Measurements from ENCODE around the gene CYP39A1. TPM values are rescaled to one million over a fixed set of nuclear protein-coding genes. Genes with fewer than 3 reads are reported as not detected.

The CYP39A1 gene
- total RNA-seq, 1 donor from 2014 or later, result 2.1 TPM

GRCh38 chr6:46538800-46539480 lies 113.7 kb downstream of the CYP39A1 start:
- Mint-ChIP-seq H3K9me3 (peaks cover 12% of the 10 kb centered on the region), H3K4me1 (no peaks in the 10 kb centered on the region), H3K36me3 (ENCODE audit: low read depth) (peaks cover 3% of the 10 kb centered on the region), H3K27ac (ENCODE audit: unreplicated experiment) (no peak overlapping the region), H3K4me3 (no peak overlapping the region), H3K27me3 (ENCODE audit: low read depth) (peaks cover 5% of the 10 kb centered on the region)
- no peak for TF ChIP-seq CTCF (conservative IDR thresholded peaks at IDR 0.05)
- no peak for DNase-seq (ENCODE audit: low read depth, low spot score)

- Mint-ChIP-seq H3K36me3 (ENCODE audit: low read depth) (no peaks in the 10 kb centered on the region), H3K27ac (ENCODE audit: unreplicated experiment) (no peak overlapping the region), H3K4me1 (no peaks in the 10 kb centered on the region), H3K27me3 (ENCODE audit: low read depth) (no peaks in the 10 kb centered on the region), H3K4me3 (no peak overlapping the region), H3K9me3 (peaks cover 3% of the 10 kb centered on the region)
- DNase-seq (ENCODE audit: low read depth, low spot score), result no peak
- TF ChIP-seq CTCF (conservative IDR thresholded peaks at IDR 0.05), result no peak
Measured at GRCh38 chr6:46530896-46531295, 121.7 kb downstream of the CYP39A1 start.

- H3K4me3 Mint-ChIP-seq, result no peak overlapping the region
- no peak for TF ChIP-seq CTCF (conservative IDR thresholded peaks at IDR 0.05)
- no peaks in the 10 kb centered on the region for H3K4me1 Mint-ChIP-seq
- peaks cover 2% of the 10 kb centered on the region for H3K27me3 Mint-ChIP-seq (ENCODE audit: low read depth)
- DNase-seq (ENCODE audit: low read depth, low spot score), result no peak
- H3K27ac Mint-ChIP-seq (ENCODE audit: unreplicated experiment), result no peak overlapping the region
- H3K9me3 Mint-ChIP-seq, result no peaks in the 10 kb centered on the region
- no peaks in the 10 kb centered on the region for H3K36me3 Mint-ChIP-seq (ENCODE audit: low read depth)
Measured at GRCh38 chr6:46528961-46529750, 123.5 kb downstream of the CYP39A1 start.

- no peaks in the 10 kb centered on the region for H3K9me3 Mint-ChIP-seq
- peaks cover 2% of the 10 kb centered on the region for H3K27me3 Mint-ChIP-seq (ENCODE audit: low read depth)
- no peaks in the 10 kb centered on the region for H3K4me1 Mint-ChIP-seq
- no peak for TF ChIP-seq CTCF (conservative IDR thresholded peaks at IDR 0.05)
- H3K4me3 Mint-ChIP-seq, result no peak overlapping the region
- H3K27ac Mint-ChIP-seq (ENCODE audit: unreplicated experiment), result no peak overlapping the region
- DNase-seq (ENCODE audit: low read depth, low spot score), result no peak
- no peaks in the 10 kb centered on the region for H3K36me3 Mint-ChIP-seq (ENCODE audit: low read depth)
Measured at GRCh38 chr6:46526607-46527006, 126.0 kb downstream of the CYP39A1 start.

GRCh38 chr6:46525583-46525982 lies 127.0 kb downstream of the CYP39A1 start:
- no peaks in the 10 kb centered on the region for H3K4me1 Mint-ChIP-seq
- H3K4me3 Mint-ChIP-seq, result no peak overlapping the region
- no peaks in the 10 kb centered on the region for H3K36me3 Mint-ChIP-seq (ENCODE audit: low read depth)
- DNase-seq (ENCODE audit: low read depth, low spot score), result no peak
- no peak overlapping the region for H3K27ac Mint-ChIP-seq (ENCODE audit: unreplicated experiment)
- H3K27me3 Mint-ChIP-seq (ENCODE audit: low read depth), result peaks cover 2% of the 10 kb centered on the region
- TF ChIP-seq CTCF (conservative IDR thresholded peaks at IDR 0.05), result no peak
- H3K9me3 Mint-ChIP-seq, result no peaks in the 10 kb centered on the region
